HG02970 (cell line): ENCODE measurements around the gene GFM2.
"Not testable (repeated sequence)": the region's sequence is repeated elsewhere in the genome, so short reads cannot be mapped to it uniquely, and the experiment has no call there.

Source experiments
- ATAC-seq: cut with Tn5 transposase; IDR thresholded peaks from one replicate; pipeline ENCODE4 v1.9.1; 2021; ENCODE audit warnings: mild to moderate bottlenecking, moderate library complexity, moderate number of reproducible peaks; ENCODE audit not compliant: unreplicated experiment, low FRiP score

The GFM2 gene

GRCh38 chr5:74717596-74717995, 49.3 kb downstream of the GFM2 start:
- ATAC-seq = no peak

- ATAC-seq = no peak
Observed at GRCh38 chr5:74693191-74693590, 73.7 kb downstream of the GFM2 start.

DNA sequence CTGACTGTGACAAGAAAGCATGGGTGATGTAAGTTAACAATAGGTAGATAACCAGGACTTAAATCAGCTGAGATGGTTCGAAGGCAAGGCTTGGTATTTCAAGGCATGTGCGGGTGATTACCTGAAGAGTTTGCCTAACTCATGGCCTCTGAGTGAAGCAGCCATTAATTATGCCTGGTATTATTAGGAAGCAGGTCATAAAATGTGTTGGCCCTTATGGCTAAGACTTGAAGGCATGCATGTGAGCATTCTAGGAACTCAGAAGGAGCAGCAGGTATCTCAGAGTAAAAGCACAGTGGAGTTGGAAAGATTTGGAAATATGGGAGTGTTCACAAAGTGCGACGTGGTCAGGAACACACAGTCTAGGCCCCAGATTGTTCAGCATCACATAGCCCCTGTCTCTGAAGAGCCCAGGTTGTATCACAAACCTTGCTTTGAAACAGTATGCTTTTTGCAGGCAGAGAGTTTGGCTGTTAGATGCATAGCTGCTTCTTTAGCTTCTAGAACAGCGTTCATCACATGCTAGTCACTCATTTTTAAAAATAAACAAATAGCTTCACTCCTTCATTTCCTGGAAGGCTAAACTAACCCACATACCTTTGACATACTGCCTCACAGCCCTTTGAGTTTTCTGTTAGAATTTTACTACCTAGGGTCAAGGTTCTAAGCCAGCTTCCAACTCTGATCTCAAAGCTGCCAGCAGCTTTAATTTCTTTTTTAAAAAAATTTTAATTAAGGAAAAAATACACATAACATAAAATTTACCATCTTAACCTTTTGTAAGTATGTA, 79.8 kb downstream of the GFM2 start:
- no peak for ATAC-seq

DNA sequence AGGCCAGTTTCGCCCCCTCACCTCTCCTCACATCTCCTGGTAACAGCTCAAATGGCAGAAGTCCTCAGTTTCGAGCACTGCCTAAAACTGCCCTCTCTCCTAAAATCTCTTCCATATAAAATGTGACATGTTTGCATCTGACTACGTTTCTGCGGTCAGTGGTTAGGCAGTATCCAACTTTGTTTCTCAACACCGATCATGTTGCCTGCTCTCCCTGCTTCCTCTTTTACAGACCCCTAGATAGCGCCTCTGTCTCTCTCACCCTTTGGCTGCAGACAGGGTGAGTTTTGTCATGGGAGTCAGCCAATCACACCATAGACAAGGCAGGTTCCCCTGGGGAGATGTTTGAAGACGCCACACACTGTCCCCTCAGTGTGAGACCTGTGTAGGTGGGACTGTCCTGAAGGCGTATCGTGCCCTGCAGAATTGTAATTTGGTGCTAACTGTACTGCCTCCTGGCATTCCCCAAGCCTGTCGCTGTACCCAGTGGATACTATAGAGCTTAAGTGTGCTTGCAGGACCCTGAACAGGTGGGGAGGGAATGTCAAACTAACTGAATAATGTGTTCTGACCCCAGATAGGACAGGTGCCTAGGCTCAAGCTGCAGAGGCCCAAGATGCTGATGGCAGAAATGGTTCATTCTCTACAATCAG, 80.8 kb downstream of the GFM2 start:
- ATAC-seq = peak; percentile 30

DNA sequence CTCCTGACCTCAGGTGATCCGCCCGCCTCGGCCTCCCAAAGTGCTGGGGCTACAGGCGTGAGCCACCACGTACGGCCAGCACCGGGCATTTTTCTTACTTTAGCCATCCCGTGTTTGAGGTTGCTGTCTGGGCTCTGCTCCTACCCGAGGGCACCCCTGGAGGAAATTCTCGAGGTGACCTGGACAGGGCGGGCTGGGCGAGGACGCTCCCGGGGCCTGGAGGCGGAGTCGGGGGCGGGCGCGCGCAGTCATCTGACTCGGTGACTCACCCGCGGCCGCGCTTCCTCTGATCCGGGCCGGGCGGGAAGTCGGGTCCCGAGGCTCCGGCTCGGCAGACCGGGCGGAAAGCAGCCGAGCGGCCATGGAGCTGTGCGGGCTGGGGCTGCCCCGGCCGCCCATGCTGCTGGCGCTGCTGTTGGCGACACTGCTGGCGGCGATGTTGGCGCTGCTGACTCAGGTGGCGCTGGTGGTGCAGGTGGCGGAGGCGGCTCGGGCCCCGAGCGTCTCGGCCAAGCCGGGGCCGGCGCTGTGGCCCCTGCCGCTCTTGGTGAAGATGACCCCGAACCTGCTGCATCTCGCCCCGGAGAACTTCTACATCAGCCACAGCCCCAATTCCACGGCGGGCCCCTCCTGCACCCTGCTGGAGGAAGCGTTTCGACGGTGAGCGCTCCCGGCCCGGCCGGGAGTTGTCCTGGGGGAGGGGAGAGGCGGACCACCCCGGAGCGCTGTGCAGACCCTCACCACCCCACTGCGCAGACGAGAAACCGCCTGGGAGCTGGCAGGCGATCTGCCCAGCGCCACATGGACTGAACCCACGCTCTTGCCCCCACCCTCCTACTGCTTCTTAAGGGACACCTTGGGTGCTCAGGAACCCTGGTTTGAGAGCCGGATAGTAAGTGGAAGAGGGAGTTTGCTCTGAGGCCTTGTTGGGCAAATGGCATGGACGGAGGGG, 81.7 kb downstream of the GFM2 start, which contains the start of gene HEXB:
Gene HEXB, plus strand, starts transcription at position 334 of the 952 bp plus-strand sequence. Its CDS starts 28 bp downstream, at position 362.
- peak; percentile 69 for ATAC-seq

DNA sequence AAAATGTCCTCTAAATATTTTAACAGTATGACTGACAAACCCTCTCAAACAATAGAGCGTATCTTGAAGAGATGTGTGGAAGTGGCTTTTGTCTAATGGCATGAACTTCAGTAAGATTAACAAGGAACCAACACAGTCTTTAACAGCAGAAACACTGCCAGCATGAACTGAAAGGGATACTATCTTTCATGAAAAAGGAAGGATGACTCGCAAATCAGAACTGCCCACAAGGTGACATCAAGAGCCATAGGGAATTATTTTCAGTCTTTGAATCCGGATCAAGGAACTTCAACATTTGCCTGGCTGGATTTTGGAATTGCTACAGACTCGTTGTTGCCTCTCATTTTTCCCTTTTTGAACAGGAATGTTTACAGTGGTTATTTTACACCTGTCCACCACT, 87.0 kb downstream of the GFM2 start:
- no peak for ATAC-seq

DNA sequence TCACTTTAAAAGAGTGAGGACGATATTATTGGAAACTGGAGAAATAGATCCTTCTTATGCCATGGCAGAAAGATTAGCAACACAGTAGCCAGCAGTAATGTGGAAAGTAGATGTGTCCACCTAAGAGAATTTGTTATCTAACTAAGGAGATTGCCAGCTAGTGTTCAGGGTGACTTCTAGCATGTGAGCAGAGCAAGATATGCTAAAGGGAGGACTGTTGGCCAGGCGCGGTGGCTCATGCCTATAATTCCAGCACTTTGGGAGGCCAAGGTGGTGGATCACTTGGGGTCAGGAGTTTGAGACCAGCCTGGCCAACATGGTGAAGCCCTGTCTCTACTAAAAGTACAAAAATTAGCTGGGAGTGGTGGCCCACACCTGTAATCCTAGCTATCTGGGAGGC, 87.6 kb downstream of the GFM2 start:
- ATAC-seq = not testable (repeated sequence)

DNA sequence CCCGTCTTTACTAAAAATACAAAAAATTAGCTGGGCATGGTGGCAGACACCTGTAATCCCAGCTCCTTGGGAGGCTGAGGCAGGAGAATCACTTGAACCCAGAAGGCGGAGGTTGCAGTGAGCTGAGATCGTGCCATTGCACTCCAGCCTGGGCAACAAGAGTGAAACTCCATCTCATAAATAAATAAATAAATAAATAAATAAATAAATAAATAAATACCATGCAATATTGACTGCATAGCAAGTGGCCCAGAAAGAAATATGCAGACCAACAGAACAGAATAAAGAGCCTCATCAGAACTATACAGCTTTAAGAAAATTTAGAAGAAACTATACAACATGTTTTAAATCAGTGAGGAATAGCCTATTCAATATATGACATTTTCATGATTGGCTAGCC, 88.8 kb downstream of the GFM2 start:
- not testable (repeated sequence) for ATAC-seq

GRCh38 chr5:74676466-74676865, 90.5 kb downstream of the GFM2 start:
- ATAC-seq = not testable (repeated sequence)

DNA sequence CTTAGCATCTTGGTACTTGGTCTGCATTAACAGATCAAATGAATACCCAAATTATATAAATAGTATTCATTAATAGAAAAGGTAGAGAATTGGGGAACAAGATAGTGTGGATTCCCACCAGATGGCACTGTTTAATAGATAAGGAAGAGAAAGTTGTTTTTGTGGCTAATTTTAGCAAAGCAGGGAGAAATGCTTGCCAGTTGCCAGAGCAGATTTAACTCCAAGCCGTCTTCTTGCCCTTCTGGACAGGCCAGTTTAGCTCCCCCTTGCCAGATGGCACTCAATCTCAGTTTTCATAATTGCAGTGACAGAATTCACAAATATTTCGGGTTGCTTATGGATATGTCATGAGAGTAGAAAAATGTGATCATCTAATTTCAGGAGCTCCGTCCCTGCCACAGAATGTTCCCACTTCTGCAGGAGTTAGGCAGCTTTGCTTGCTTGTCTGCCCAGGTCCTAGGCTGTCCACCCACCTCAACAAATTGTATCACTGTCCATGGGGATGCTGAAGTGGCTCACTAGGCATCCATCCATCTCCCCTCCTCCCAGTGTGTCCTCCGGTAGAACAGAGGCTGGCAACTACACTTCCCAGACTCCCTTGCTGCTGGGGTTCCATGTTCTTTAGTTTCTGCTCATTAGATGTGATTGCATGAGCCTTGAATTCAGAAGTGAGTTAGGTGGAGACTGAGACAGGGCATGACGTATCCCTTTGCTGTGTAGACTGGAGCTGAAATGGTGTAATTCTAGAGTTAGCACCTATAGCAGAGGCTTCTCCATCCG, 93.7 kb downstream of the GFM2 start:
- no peak for ATAC-seq

- no peak for ATAC-seq
Observed at GRCh38 chr5:74672215-74672877, 94.6 kb downstream of the GFM2 start.
